K562 (cell line): Measurements from ENCODE around the gene XBP1. TPM values are rescaled to one million over a fixed set of nuclear protein-coding genes. Genes with fewer than 3 reads are reported as not detected.

Experiments used
- BCLAF1 ChIP-seq, 2 experiments: fragments of 450-650 bp in 1 of 2; IDR thresholded peaks; 2 replicates each; pipeline ENCODE4 v1.6.1; 2011 to 2017; ENCODE audit warnings: low read depth in 2 of 2, antibody characterized with exemption in 1 of 2, borderline replicate concordance in 1 of 2, low read length in 1 of 2, mild to moderate bottlenecking in 1 of 2, mixed read lengths in 1 of 2; ENCODE audit not compliant: control insufficient read depth in 1 of 2
- BMI1 ChIP-seq: fragments of 150-350 bp; IDR thresholded peaks from 2 replicates; pipeline ENCODE4 v1.6.1; 2014; ENCODE audit warnings: low read length
- CHD1 ChIP-seq: fragments of 200-600 bp; sonication (generic); IDR thresholded peaks from one replicate; pipeline ENCODE4 v1.6.1; 2012; ENCODE audit warnings: mild to moderate bottlenecking, moderate library complexity, low read length, inconsistent platforms
- ELF1 ChIP-seq: fragments of 200-800 bp; sonication (Bioruptor generic); IDR thresholded peaks from 2 replicates; pipeline ENCODE4 v1.6.1; 2016; ENCODE audit warnings: missing genetic modification characterization, missing compliant biosample characterization
- HMGXB4 ChIP-seq: sonication (generic); formaldehyde crosslinking; IDR thresholded peaks from 2 replicates; pipeline ENCODE4 v1.8.1; 2023; ENCODE audit warnings: mild to moderate bottlenecking, missing genetic modification reagents
- MAZ ChIP-seq, 2 experiments: fragments of 450-650 bp in 1 of 2; sonication (generic) in 1 of 2; formaldehyde crosslinking; IDR thresholded peaks in 1 of 2; conservative IDR thresholded peaks in 1 of 2; 2 replicates each; pipeline versions ENCODE4 v1.4.0 to v1.5.0; 2020; ENCODE audit warnings: mild to moderate bottlenecking in 1 of 2, missing genetic modification reagents in 1 of 2
- RFX1 ChIP-seq: fragments of 450-650 bp; IDR thresholded peaks from 2 replicates; pipeline ENCODE4 v1.6.1; 2016; ENCODE audit warnings: mild to moderate bottlenecking, moderate library complexity
- SNIP1 ChIP-seq: fragments of 450-650 bp; IDR thresholded peaks from 2 replicates; pipeline ENCODE4 v1.7.1; 2017; ENCODE audit warnings: low read depth, mild to moderate bottlenecking
- SPI1 ChIP-seq: IDR thresholded peaks from 2 replicates; pipeline ENCODE4 v1.6.1; 2011; ENCODE audit warnings: low read depth, low read length, control low read depth, borderline replicate concordance
- ZNF232 ChIP-seq: sonication (generic); formaldehyde crosslinking; IDR thresholded peaks from 2 replicates; pipeline ENCODE4 v1.8.0; 2022; ENCODE audit warnings: mild to moderate bottlenecking, missing genetic modification reagents
- ZNF695 ChIP-seq: fragments of 450-650 bp; formaldehyde crosslinking; IDR thresholded peaks from 2 replicates; pipeline ENCODE4 v1.4.0; 2020; ENCODE audit warnings: mild to moderate bottlenecking, moderate library complexity
- polyA plus RNA-seq, 8 experiments: library from polyadenylated mRNA; depleted of rRNA in 4 of 8; stranded (reverse) in 5 of 8; unstranded in 3 of 8; fragments of >200 nt; fragmentation: Nextera tagmentation in 2 of 8; fragmentation: Illumina TruSeq in 1 of 8; extraction: Ambion mirVana in 2 of 8; extraction: Trizol in 1 of 8; gene quantifications; 2 replicates each; pipeline versions ENCODE4 v1.2.1 to v1.2.3, GENCODE V29; 2011 to 2014; ENCODE audit warnings: inconsistent platforms in 1 of 8, missing spikeins in 1 of 8
- total RNA-seq, 7 experiments: library from RNA; depleted of rRNA in 6 of 7; stranded (reverse); fragments of >200 nt in 6 of 7; fragmentation: Illumina TruSeq in 2 of 7; extraction: Trizol in 2 of 7; gene quantifications; 2 replicates each; pipeline versions ENCODE4 v1.2.1 to v1.2.3, GENCODE V29; 2011 to 2021; ENCODE audit warnings: low replicate concordance in 1 of 7
- TF ChIP-seq, protein P1 (sequence below): fragments of 200-800 bp; sonication (Bioruptor generic); IDR thresholded peaks from 2 replicates; pipeline ENCODE4 v1.6.1; 2017; ENCODE audit warnings: missing genetic modification characterization, missing compliant biosample characterization
- TF ChIP-seq, protein P2 (sequence below): fragments of 250-450 bp; sonication (Bioruptor Pico); IDR thresholded peaks from 2 replicates; pipeline ENCODE4 v1.5.0; 2021
- TF ChIP-seq, protein P3 (sequence below): fragments of 250-450 bp; sonication (Bioruptor Pico); IDR thresholded peaks from 2 replicates; pipeline ENCODE4 v1.5.1; 2021; ENCODE audit warnings: mild to moderate bottlenecking
- TF ChIP-seq, protein P4 (sequence below), 2 experiments: fragments of 250-450 bp in 1 of 2; fragments of 450-650 bp in 1 of 2; sonication (Bioruptor Pico) in 1 of 2; IDR thresholded peaks; 2 replicates each; pipeline versions ENCODE4 v1.6.1 to v1.8.0; 2016 to 2021; ENCODE audit warnings: mild to moderate bottlenecking in 2 of 2, moderate library complexity in 2 of 2, missing compliant biosample characterization in 1 of 2, missing genetic modification characterization in 1 of 2

XBP1 gene
- total and polyA plus RNA-seq, 9 of the 15 experiments (the other 6 are each of a cell fraction or from before 2014, with no cell fraction given): 25.0 to 218 (median 94.6) TPM

GRCh38 chr22:28772633-28773460 is 27.5 kb downstream of the XBP1 start, which contains the start of gene CCDC117 (continued):
- TF ChIP-seq HMGXB4 (CRISPR knock-in tag) (no peak; the same call in 1 of the 2 replicates), ELF1 (tag) (peak; percentile 93), MAZ (CRISPR knock-in tag; conservative IDR thresholded peaks at IDR 0.05 in 1 of 2, IDR thresholded peaks at IDR 0.05 in 1 of 2) (peak in 1 of 2 experiments; percentile 67; a peak in 2 of 4 replicates), CHD1 (no peak), ZNF695 (CRISPR knock-in tag) (no peak), ZNF232 (CRISPR knock-in tag) (no peak), SNIP1 (no peak), RFX1 (no peak), BCLAF1 (IDR thresholded peaks at IDR 0.05; ENCODE audit: borderline replicate concordance in 1 of 2, control insufficient read depth in 1 of 2, low read depth in 2 of 2, low read length in 1 of 2) (no peak), SPI1 (no peak), BMI1 (no peak)
- TF ChIP-seq, protein P1, sequence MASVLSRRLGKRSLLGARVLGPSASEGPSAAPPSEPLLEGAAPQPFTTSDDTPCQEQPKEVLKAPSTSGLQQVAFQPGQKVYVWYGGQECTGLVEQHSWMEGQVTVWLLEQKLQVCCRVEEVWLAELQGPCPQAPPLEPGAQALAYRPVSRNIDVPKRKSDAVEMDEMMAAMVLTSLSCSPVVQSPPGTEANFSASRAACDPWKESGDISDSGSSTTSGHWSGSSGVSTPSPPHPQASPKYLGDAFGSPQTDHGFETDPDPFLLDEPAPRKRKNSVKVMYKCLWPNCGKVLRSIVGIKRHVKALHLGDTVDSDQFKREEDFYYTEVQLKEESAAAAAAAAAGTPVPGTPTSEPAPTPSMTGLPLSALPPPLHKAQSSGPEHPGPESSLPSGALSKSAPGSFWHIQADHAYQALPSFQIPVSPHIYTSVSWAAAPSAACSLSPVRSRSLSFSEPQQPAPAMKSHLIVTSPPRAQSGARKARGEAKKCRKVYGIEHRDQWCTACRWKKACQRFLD (CRISPR knock-in tag): no peak
- TF ChIP-seq, protein P2, sequence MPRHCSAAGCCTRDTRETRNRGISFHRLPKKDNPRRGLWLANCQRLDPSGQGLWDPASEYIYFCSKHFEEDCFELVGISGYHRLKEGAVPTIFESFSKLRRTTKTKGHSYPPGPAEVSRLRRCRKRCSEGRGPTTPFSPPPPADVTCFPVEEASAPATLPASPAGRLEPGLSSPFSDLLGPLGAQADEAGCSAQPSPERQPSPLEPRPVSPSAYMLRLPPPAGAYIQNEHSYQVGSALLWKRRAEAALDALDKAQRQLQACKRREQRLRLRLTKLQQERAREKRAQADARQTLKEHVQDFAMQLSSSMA (CRISPR knock-in tag): no peak
- TF ChIP-seq, protein P3, sequence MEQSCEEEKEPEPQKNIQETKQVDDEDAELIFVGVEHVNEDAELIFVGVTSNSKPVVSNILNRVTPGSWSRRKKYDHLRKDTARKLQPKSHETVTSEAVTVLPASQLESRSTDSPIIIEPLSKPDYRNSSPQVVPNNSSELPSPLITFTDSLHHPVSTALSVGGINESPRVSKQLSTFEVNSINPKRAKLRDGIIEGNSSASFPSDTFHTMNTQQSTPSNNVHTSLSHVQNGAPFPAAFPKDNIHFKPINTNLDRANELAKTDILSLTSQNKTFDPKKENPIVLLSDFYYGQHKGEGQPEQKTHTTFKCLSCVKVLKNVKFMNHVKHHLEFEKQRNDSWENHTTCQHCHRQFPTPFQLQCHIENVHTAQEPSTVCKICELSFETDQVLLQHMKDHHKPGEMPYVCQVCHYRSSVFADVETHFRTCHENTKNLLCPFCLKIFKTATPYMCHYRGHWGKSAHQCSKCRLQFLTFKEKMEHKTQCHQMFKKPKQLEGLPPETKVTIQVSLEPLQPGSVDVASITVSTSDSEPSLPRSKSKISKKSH (CRISPR knock-in tag): no peak
- TF ChIP-seq, protein P4, sequence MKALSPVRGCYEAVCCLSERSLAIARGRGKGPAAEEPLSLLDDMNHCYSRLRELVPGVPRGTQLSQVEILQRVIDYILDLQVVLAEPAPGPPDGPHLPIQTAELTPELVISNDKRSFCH (CRISPR knock-in tag; IDR thresholded peaks at IDR 0.05): no peak
- TF ChIP-seq, protein P4 (tag; IDR thresholded peaks at IDR 0.05): no peak
